GM21447 (cell line): Measurements from ENCODE around the gene WFDC1.

ENCODE experiments used
- ATAC-seq: cut with Tn5 transposase; IDR thresholded peaks from one replicate; pipeline ENCODE4 v1.9.1; 2021; ENCODE audit not compliant: unreplicated experiment

WFDC1 gene

GRCh38 chr16:84294531-84295142 lies at the start of gene WFDC1:
TSS of gene WFDC1 (plus strand) at chr16:84294878. CDS start at chr16:84294972, 94 bp downstream.
- ATAC-seq, result no peak

GRCh38 chr16:84245956-84246678 lies 48.6 kb upstream of the WFDC1 start:
- ATAC-seq, result no peak

GRCh38 chr16:84246679-84247077 lies 48.0 kb upstream of the WFDC1 start:
- ATAC-seq, result no peak

- no peak for ATAC-seq
These were observed 47.3 kb upstream of the WFDC1 start for GRCh38 chr16:84247331-84247730.

GRCh38 chr16:84247844-84248243 lies 46.8 kb upstream of the WFDC1 start:
- ATAC-seq, result no peak

- ATAC-seq, result no peak
These were observed 42.5 kb upstream of the WFDC1 start for GRCh38 chr16:84252184-84252583.

- ATAC-seq, result no peak
These were observed 41.5 kb upstream of the WFDC1 start for GRCh38 chr16:84253173-84253572.

- no peak for ATAC-seq
These were observed 40.6 kb upstream of the WFDC1 start for GRCh38 chr16:84254062-84254461.

- no peak for ATAC-seq
These were observed 39.4 kb upstream of the WFDC1 start for GRCh38 chr16:84255050-84255810.

GRCh38 chr16:84258266-84258665 lies 36.4 kb upstream of the WFDC1 start:
- no peak for ATAC-seq

GRCh38 chr16:84259691-84260090 lies 35.0 kb upstream of the WFDC1 start:
- no peak for ATAC-seq

GRCh38 chr16:84260766-84261554 lies 33.7 kb upstream of the WFDC1 start:
- no peak for ATAC-seq

- ATAC-seq, result no peak
These were observed 32.6 kb upstream of the WFDC1 start for GRCh38 chr16:84262031-84262430.

GRCh38 chr16:84262939-84263338 lies 31.7 kb upstream of the WFDC1 start:
- no peak for ATAC-seq

GRCh38 chr16:84266451-84266850 lies 28.2 kb upstream of the WFDC1 start:
- no peak for ATAC-seq

GRCh38 chr16:84267380-84267779 lies 27.3 kb upstream of the WFDC1 start:
- ATAC-seq, result no peak

GRCh38 chr16:84268291-84269040 lies 26.2 kb upstream of the WFDC1 start:
- ATAC-seq, result no peak

- ATAC-seq, result no peak
These were observed 24.6 kb upstream of the WFDC1 start for GRCh38 chr16:84270071-84270470.

GRCh38 chr16:84270531-84270930 lies 24.1 kb upstream of the WFDC1 start:
- ATAC-seq, result no peak

GRCh38 chr16:84271037-84271436 lies 23.6 kb upstream of the WFDC1 start:
- ATAC-seq, result no peak

- no peak for ATAC-seq
These were observed 22.8 kb upstream of the WFDC1 start for GRCh38 chr16:84271866-84272265.
